Measurements from ENCODE around the gene LYRM1.
"Not testable (repeated sequence)": the region's sequence is repeated elsewhere in the genome, so short reads cannot be mapped to it uniquely, and the experiment has no call there.

LYRM1 gene

DNA sequence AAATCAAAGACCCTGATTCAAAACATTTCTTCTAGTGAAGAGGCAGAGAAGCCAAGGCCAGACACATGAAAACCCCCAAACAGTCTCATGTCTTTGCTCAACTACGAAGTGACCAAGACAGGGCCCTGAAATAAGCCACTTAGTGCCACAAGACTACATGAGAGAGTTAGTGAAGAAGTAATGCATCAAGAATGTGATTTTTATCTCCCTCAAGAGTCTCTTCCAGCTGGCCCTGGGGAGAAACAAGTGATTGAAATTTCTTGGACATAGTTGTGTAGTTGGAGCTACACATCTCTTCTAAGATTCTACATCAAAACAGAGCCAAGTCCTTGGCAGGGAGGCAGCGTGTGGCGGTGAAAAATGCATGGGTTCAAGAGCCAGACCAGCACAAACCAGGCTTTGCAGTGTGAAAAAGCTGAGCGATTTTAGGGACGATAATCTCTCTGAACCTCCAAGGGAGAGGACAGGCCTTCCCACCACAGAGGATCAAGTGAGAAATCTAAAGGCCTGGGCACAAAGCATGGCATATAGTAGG is 30.6 kb downstream of the LYRM1 start:
- DNase-seq (ENCODE audit: low read depth in 1 of 2, low spot score in 1 of 2), result no peak

DNA sequence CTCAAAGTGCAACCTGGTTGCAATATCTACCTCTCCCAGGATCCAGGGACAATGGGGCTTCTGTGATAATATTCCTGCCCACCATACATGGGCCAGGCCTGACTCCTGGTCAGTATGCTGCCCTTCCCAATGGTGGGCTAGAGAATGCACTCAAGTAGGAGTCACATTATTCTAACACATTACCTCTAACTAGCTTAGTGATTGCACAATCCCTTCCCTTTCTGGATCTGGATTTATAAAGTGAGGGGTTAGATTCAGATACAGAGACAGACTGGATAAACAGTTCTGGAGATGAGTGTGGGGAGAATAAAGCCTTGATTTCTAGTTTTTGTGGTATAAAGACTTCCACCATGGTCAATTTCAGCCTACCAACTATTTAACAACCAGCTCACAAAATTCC is 33.0 kb downstream of the LYRM1 start:
- no peak for DNase-seq (ENCODE audit: low read depth in 1 of 2, low spot score in 1 of 2)

DNA sequence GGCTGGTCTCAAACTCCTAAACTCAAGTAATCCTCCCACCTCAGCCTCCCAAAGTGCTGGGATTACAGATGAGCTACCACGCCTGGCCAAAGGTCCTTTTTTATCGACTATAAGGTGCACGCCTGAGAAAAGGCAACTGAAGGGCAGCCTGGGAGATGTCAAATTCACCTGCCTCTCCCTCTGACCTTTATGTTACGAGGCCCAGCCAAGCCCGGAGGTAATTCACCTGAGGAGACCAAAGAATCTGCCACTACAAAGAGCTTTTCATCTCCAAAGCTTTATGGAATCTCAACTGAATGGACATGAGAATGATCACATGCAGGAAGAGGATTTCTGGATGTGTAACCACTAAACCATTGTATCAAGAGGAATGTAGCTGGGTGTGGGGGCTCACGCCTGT is 37.2 kb downstream of the LYRM1 start:
- DNase-seq (ENCODE audit: low read depth in 1 of 2, low spot score in 1 of 2), result no peak

DNA sequence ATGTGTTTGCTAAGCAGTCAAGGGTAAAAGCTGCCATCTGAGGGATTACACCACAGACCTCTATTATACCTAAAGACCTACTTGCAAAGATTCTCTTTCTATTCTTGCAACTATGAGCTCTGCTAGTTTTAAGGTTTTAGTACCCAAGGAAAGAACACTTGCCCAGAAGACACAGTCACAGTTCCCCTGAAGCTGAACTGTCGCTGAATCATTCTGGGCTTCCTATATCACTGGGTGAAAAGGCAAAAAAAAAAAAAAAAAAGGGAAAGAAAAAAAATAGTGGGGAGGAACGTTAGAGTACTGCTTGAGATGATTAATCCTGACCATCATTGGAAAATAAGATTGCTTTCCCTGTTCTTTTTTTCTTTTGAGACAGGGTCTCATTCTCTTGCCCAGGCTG is 37.9 kb downstream of the LYRM1 start:
- no peak for DNase-seq (ENCODE audit: low read depth in 1 of 2, low spot score in 1 of 2)

DNA sequence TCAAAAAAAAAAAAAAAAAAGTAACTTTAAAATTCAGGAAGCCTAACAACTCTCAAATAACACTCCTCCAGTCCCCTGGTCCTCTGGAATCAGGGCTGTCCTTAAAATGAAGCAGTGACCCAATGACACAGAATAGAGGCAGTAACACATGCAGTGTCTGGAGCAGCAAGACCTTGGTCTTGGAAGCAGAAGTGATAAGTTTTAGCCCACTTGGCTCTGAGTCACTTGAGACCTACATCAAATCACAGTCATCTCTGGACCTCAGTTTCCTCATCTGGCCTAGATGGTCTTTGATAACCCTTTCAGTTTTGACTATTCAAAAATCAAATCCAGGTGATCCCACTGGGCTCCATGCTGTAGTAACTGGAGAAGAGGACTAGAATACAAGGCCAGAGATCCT is 39.0 kb downstream of the LYRM1 start:
- no peak for DNase-seq (ENCODE audit: low read depth in 1 of 2, low spot score in 1 of 2)

DNA sequence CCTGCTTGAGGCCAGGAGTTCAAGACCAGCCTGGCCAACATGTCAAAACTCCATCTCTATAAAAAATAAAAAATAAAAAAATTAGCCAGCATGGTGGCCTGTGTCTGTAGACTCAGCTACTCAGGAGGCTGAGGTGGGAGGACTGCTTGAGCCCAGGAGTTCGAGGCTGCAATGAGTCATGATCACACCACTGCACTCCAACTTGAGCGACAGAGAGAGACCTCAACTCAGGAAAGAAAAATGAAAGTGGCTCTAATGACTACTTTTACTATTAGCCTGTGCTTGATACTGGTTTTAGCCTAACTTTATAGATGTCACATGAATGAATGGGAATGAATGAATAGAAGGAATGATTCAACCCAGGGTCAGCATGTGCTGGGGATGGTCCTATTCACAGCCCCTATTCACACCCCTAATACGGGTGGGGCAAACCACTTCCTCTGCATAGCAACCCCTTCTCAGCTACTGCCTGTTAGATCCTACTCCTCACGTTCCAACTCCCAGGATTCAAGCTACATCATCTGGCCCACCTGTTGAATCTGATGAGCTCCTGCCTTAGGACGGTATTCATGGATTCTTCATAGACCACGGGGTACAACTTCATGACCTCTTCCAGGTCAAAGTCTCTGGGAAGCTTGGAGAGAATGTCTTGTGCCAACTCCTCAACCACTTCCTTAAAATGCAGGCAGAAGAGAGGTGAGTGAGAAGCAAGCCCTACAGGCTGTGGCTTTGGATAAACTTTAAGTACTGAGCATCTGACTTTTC is 40.5 kb downstream of the LYRM1 start:
- no peak for DNase-seq (ENCODE audit: low read depth in 1 of 2, low spot score in 1 of 2)

DNA sequence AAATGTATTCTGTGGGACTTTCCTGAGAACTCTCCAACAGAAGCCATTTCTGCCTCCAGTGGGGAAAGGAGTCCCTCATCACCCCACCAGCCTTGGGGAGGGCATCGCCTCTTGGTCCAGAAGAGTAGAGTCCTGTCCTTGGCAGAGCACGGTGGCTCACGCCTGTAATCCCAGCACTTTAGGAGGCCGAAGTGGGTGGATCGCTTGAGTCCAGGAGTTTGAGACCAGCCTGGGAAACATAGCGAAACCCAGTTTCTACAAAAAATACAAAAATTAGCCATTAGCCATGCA is 41.0 kb downstream of the LYRM1 start:
- DNase-seq (ENCODE audit: low read depth in 1 of 2, low spot score in 1 of 2), result no peak

DNA sequence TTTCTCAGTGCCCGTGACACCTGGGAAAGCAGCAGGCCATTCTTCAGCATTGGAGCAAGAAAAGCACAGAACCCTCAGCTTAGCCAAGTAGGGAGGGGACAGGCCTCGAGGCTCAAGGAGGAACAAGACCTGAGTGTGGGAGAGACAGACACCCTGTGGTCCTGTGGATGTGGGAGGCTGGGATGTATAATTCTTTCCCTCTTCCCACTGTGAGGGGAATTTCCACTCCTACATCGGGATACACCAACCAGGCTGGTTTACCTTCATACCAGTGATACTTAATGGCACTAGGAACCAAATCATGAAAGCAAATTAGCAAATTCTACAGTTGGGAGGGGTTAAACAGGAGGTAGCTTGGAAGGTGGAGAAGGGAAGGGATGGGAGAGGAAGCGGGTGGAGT is 41.7 kb downstream of the LYRM1 start:
- DNase-seq (ENCODE audit: low read depth in 1 of 2, low spot score in 1 of 2), result no peak

DNA sequence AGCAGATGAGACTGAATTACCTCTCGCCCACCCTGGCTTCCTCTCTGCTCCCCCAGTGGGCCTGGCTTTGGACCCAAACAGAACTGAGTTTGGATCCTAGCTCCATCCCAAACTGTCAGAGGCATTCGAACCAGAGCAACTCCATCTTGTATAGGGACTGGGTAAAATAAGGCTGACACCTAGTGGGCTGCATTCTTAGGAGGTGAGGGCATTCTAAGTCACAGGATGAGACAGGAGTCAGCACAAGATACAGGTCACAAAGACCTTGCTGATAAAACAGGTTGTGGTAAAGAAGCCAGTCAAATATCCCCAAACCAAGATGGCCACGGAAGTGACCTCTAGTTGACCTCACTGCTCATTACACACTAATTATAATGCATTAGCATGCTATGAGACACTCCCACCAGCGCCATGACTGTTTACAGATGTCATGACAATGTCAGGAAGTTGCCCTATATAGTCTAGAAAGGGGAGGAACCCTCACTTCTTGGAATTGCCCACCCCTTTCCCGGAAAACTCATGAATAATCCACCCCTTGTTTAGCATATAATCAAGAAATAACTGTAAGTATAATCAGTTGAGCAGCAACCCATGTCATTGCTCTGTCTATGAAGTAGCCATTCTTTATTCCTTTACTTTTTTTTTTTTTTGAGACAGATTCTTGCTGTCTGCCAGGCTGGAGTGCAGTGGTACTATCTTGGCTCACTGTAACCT is 44.4 kb downstream of the LYRM1 start:
- DNase-seq (ENCODE audit: low read depth in 1 of 2, low spot score in 1 of 2), result peak in 1 of 2 donors; percentile 7

DNA sequence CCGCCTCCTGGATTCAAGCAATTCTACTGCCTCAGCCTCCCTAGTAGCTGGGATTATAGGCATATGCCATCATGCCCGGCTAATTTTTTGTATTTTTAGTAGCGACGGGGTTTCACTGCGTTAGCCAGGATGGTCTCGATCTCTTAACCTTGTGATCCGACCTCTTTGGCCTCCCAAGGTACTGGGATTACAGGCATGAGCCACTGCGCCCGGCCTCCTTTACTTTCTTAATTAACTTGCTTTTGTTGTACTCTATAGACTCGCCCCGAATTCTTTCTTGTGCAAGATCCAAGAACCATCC is 45.0 kb downstream of the LYRM1 start:
- not testable (repeated sequence) for DNase-seq (ENCODE audit: low read depth in 1 of 2, low spot score in 1 of 2)

DNA sequence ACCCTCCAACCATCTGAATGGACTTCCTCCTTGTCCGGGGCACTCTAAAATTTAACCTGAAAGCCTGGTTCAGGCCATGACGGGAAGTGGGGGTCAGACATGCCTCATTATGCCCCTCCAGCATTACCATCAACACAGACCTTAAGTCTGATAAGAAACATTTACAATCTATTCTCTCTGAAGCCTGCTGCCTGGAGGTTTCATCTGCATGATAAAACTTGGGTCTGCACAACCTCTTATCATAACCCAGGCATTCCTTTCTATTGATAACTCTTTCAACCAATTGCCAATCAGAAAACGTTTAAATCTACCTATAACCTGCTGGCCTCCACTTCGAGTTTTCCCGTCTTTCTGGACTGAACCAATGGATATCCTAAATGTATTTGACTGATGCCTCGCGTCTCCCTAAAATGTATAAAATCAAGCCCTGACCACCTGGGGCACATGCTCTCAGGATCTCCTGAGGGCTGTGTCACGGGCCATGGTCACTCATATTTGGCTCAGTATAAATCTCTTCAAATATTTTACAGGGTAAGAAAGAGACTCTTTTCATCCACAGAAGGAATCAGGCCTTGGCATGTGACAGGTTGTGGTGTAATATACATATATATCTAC is 45.6 kb downstream of the LYRM1 start:
- no peak for DNase-seq (ENCODE audit: low read depth in 1 of 2, low spot score in 1 of 2)

DNA sequence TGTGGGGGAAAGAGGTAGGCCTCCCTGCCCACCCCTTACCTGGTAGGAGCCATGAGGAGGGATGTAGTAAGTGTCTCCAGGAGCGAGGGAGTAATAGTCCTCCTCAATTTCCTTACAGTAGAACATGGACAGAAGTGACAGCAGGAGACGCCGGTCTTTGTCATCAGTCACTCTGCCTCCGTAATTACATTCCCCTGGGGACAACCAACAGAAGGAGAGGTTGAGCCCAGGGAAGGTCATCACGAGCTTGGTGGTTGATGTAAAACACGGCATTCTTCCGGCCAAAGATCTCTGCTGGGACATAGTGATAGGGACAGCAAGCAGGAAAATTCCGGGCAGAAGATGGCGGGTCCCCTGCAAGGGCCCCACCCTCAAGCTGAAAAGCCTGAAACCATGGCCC is 47.9 kb downstream of the LYRM1 start:
- no peak for DNase-seq (ENCODE audit: low read depth in 1 of 2, low spot score in 1 of 2)

DNA sequence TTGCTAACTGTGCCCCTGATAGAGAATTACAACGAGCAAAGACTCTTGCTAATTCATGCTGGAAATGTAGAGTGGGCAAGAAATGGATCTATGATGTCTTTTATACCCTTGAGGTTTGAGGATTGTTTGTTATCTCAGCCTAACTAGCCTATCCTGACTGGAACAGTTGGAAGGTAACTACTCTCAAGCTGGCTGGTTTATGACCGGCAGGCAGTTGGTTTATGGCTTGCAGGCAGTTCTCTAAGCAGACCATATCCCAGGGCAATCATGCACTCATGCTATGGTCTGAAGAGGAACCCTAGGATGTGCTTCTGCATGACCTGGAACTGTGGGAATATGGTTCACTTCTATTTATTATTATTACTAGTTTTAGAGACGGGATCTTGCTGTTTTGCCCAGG is 49.1 kb downstream of the LYRM1 start:
- no peak for DNase-seq (ENCODE audit: low read depth in 1 of 2, low spot score in 1 of 2)

DNA sequence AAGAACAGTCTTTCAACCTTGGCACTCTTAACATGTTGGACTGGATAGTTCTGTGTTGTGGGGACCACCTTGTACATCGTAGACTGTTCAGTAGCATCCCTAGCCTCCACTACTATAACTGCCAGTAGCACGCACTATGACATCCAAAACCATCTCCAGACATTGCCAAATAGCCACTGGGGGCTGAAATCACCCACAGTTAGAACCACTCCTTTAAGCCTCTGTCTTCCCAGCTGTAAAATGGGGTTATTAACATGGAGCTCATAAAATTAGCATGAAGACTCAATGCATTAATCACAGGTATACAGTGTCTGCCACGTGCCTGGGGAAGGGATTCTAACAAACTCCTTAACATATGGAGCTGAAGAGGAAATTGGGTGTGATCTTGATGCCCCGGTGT is 49.7 kb downstream of the LYRM1 start:
- no peak for DNase-seq (ENCODE audit: low read depth in 1 of 2, low spot score in 1 of 2)

DNA sequence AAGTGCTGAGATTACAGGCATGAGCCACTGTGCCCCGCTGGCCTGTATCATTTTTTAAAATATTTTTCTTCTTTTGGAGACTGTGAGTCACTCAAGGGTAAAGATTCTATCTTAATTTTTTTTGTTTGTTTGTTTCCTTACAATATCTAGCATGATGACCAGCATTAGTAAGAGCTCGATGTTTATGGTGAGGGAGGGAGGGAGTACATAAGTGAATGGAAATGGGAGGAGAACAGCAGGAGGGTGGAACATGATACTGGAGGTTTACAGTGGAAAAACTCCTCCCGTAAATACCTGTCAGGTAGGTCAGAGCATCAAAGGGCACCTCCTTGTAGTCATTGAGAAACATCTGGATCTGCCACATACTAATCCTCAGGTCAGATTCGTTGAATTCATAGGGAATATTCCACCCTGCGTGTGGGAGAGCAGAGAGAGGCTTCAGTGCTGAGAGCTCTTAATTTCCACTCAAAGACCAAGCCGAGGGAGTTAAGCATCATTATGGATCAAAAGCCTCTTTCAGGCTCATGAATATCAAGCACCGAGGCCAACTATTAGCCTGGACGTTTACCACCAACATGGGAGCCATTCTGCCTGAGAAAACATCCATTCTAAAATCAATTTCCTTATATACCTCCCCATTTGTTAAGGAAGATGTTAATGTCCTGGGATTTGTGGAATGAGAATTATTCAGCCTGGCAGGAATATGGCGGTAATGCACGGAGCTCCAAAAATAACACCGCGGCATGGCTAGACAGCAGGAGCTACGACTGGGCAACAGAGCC is 51.8 kb downstream of the LYRM1 start:
- DNase-seq (ENCODE audit: low read depth in 1 of 2, low spot score in 1 of 2), result no peak

DNA sequence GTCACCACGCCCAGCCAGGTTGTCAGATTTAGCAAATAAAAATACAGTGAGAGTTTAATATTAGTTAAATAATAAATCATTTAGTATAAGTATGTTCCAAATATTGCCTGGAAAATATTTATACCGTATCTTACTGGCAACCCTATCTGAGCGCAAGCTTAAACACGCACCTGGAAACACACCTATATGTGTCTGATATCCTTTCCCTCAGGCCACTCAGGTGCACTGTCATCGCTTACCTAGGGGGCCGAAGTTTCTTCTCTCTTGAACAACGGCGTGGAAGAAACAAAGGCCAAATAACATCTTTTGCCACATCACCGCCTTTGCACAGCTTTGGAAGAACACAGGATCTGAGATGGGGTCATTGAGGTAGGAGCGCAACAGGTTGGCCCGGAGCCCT is 54.0 kb downstream of the LYRM1 start:
- DNase-seq (ENCODE audit: low read depth in 1 of 2, low spot score in 1 of 2), result no peak

DNA sequence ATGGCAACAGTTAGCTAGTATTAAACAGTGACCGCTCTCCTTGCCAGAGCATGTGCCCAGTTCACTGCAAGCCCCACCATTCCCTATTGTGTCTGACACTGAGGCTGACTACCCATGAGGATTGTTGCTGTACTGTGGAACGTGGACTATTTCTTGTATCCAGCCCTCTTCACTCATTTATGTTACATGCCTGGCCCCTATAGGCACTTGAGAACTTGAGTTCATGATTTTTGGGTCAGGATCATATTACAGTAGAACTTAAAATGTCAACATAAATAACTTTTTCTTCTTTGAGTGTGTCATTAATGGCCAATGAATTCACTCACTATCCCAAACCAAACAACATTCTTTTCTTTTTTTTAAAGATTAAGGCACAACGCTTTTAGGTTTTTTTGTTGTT is 55.7 kb downstream of the LYRM1 start:
- DNase-seq (ENCODE audit: low read depth in 1 of 2, low spot score in 1 of 2), result no peak

DNA sequence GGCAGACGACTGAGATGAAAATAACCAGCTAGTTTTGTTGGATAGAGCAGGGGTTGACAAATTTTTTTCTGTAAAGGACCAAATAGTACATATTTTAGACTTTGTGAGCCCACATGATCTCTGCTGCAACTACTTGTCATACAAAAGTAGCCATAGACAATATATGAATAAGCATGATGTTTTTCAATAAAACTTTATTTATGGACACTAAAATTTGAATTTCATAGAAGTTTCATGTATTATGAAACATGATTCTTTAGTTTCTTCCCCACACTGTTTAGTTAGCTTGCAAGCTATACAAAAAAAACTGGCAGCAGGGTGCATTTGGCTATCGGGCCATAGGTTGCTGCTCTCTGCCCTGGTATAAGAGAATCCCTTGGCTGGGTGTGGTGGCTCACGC is 56.6 kb downstream of the LYRM1 start:
- DNase-seq (ENCODE audit: low read depth in 1 of 2, low spot score in 1 of 2), result no peak

DNA sequence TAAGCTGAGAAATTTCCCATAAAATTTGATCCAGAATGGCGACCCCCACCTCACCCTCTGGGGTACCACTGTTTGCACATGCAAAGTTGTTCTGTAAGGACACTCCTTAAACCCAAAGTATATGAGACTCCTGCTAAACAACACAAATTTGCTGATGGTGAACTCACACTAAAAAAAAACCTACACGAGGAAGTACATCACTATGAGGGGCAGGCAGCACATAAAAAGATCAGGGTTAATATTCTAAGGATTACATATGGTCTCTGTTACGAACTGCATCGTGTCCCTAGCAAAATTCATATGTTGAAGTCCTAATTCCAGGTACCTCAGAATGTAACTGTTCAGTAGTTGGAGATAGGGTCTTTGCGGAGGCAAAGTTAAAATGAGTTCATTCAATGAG is 60.3 kb downstream of the LYRM1 start:
- no peak for DNase-seq (ENCODE audit: low read depth in 1 of 2, low spot score in 1 of 2)

DNA sequence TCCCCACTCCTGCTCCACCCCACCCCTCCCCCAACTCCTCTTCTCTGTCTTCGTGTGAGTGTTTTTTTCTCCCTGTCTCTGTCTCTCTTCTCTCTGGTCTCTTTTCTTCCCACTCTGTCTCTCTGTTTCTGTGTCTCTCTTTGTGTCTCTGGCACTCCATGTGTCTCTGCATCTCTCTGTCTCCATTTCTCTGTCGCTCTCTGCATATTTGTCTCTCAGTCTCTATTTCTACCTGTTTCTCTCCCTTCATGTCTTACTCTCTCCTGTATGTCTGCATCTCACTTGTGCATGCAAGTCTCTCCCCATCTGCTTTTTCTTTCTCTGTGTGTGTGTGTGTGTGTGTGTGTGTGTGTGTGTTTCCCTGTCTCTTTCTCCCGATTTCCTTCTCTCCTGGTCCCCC is 68.2 kb downstream of the LYRM1 start:
- DNase-seq (ENCODE audit: low read depth in 1 of 2, low spot score in 1 of 2), result no peak

DNA sequence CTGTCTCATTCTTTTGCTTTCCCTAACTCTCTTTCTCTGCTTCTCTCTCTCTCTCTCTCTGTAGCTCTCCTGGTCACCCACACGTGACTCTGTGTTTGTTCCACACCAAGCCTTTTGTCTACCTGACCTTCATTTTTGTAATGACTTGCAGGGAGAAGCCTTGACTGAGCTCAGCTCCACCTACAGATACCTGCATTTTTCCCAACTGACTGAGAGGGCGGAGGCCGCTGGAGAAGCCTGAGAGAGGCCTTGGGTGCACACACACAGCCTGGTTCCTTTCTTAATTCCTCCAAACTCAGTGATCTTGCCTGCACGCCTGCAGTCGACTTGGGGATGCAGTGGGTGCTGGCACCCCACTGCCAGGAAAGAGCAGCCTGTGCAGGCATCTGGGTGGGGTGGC is 68.8 kb downstream of the LYRM1 start:
- no peak for DNase-seq (ENCODE audit: low read depth in 1 of 2, low spot score in 1 of 2)

DNA sequence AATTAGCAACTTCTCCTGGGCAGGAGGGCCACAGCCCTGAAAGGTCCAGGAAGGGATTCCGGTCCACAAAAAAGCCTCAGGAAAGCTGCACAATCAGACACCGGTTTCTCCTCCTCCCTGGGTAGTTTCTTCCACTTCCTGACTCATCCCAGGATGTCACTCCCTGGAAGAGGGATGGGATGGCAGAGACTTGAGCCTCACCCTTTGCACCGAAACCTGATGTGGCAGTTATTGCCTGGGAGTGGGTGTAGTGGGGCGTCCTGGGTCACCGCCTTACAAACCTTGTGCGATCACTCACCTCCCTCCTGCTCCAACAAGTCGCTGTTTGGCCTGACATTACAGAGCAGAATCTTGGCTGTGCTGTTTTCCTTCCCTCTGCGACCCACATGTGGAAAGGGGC is 70.8 kb downstream of the LYRM1 start:
- DNase-seq (ENCODE audit: low read depth in 1 of 2, low spot score in 1 of 2), result no peak
